ENCODE data around the gene CENPM. TPM values are rescaled to one million over a fixed set of nuclear protein-coding genes. Genes with fewer than 3 reads are reported as not detected.
"Not testable (repeated sequence)": the region's sequence is repeated elsewhere in the genome, so short reads cannot be mapped to it uniquely, and the experiment has no call there.

The CENPM gene
- polyA plus RNA-seq, 1 of the 3 experiments (the other 2 are of a cell fraction), result 15.6 TPM

DNA sequence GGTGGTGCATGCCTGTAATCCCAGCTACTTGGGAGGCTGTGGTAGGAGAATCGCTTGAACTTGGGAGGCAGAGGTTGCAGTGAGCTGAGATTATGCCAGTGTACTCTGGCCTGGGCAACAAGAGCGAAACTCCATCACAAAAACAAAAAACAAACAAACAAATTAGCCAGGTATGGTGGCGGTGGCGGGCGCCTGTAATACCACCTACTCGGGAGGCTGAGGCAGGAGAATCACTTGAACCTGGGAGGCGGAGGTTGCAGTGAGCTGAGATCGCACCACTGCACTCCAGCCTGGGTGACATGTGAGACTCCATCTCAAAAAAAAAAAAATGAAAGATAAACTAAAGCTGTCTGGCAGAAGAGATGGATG, 2.0 kb upstream of the CENPM start:
- H3K4me2 ChIP-seq; DNase-seq; H3K79me2 ChIP-seq (ENCODE audit: insufficient read depth); H3K27ac ChIP-seq (ENCODE audit: low read depth in 2 of 2, low read length in 1 of 2); H3F3A ChIP-seq (replicated peaks; ENCODE audit: insufficient read depth); H3K36me3 ChIP-seq (replicated peaks in 1 of 2; ENCODE audit: control insufficient read depth in 1 of 2, insufficient read depth in 2 of 2, low read length in 1 of 2); H3K9me3 ChIP-seq; H3K27me3 ChIP-seq (ENCODE audit: insufficient read depth); H4K20me1 ChIP-seq (ENCODE audit: insufficient read depth); H3K9ac ChIP-seq; CTCF ChIA-PET; H3K9me2 ChIP-seq; H3K4me3 ChIP-seq (ENCODE audit: low read depth in 2 of 2, low read length in 1 of 2); H2AFZ ChIP-seq (ENCODE audit: low read depth): not testable (repeated sequence)
- WGBS (ENCODE audit: low lambda C conversion rate), result 82% methylated on average over 8 of the region's 8 CpGs
- peaks cover 0 to 27% of the 10 kb centered on the region in 2 experiments; a peak in 1 of 4 replicates for H3K4me1 ChIP-seq (ENCODE audit: control insufficient read depth in 1 of 2, insufficient read depth in 2 of 2, low read depth in 1 of 2, low read length in 1 of 2)
- POLR2A ChIA-PET, result interaction anchor here (1.1 kb wide), 1 partner anchor 142 kb away, joined by 3 read pairs; the partner anchor contains the start of gene NDUFA6

DNA sequence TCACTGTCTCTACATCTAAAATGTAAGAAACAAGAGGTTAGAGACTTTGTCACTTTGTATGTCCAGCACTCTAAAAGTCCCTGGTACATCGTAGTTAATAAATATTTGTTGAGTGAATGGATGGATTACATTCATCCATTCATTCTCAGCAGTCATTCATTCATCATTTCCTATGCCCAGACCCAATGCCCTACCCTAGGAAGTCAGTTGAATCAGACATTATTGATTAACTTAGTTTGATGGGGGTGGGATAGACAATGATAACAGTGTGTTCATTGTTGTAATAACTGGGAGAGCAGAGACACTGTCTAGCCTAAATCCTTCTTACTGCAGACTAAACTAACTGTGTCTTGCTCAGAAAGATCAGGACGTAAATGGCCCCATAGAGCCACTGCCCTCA, 1.2 kb upstream of the CENPM start:
- Histone ChIP-seq H3K9ac (no peak overlapping the region), H3K4me3 (ENCODE audit: low read depth in 2 of 2, low read length in 1 of 2) (no peak overlapping the region), H2AFZ (ENCODE audit: low read depth) (no peak overlapping the region), H3K27ac (ENCODE audit: low read depth in 2 of 2, low read length in 1 of 2) (no peak overlapping the region), H3F3A (replicated peaks; ENCODE audit: insufficient read depth) (no peaks in the 10 kb centered on the region), H4K20me1 (ENCODE audit: insufficient read depth) (no peaks in the 10 kb centered on the region), H3K4me1 (ENCODE audit: control insufficient read depth in 1 of 2, insufficient read depth in 2 of 2, low read depth in 1 of 2, low read length in 1 of 2) (peaks cover 0 to 27% of the 10 kb centered on the region in 2 experiments; a peak in 1 of 4 replicates), H3K9me3 (no peaks in the 10 kb centered on the region), H3K9me2 (no peaks in the 10 kb centered on the region), H3K36me3 (replicated peaks in 1 of 2; ENCODE audit: control insufficient read depth in 1 of 2, insufficient read depth in 2 of 2, low read length in 1 of 2) (no peaks in the 10 kb centered on the region), H3K27me3 (ENCODE audit: insufficient read depth) (no peaks in the 10 kb centered on the region), H3K79me2 (ENCODE audit: insufficient read depth) (peaks cover 6% of the 10 kb centered on the region; the same call in 1 of the 2 replicates), H3K4me2 (no peak overlapping the region)
- TF ChIP-seq GABPA (IDR thresholded peaks at IDR 0.05; ENCODE audit: low read depth), result no peak
- TF ChIP-seq, protein P1, sequence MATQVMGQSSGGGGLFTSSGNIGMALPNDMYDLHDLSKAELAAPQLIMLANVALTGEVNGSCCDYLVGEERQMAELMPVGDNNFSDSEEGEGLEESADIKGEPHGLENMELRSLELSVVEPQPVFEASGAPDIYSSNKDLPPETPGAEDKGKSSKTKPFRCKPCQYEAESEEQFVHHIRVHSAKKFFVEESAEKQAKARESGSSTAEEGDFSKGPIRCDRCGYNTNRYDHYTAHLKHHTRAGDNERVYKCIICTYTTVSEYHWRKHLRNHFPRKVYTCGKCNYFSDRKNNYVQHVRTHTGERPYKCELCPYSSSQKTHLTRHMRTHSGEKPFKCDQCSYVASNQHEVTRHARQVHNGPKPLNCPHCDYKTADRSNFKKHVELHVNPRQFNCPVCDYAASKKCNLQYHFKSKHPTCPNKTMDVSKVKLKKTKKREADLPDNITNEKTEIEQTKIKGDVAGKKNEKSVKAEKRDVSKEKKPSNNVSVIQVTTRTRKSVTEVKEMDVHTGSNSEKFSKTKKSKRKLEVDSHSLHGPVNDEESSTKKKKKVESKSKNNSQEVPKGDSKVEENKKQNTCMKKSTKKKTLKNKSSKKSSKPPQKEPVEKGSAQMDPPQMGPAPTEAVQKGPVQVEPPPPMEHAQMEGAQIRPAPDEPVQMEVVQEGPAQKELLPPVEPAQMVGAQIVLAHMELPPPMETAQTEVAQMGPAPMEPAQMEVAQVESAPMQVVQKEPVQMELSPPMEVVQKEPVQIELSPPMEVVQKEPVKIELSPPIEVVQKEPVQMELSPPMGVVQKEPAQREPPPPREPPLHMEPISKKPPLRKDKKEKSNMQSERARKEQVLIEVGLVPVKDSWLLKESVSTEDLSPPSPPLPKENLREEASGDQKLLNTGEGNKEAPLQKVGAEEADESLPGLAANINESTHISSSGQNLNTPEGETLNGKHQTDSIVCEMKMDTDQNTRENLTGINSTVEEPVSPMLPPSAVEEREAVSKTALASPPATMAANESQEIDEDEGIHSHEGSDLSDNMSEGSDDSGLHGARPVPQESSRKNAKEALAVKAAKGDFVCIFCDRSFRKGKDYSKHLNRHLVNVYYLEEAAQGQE (IDR thresholded peaks at IDR 0.05; ENCODE audit: low read depth, low read length), result no peak
- no peak for TF ChIP-seq NRF1 (IDR thresholded peaks at IDR 0.05; ENCODE audit: low read depth, low read length)
- TF ChIP-seq YY1 (IDR thresholded peaks at IDR 0.05; ENCODE audit: low read depth), result no peak
- no peak for TF ChIP-seq MXI1 (IDR thresholded peaks at IDR 0.05; ENCODE audit: low read depth, low read length)
- no peak for TF ChIP-seq TCF12 (IDR thresholded peaks at IDR 0.05)
- no peak for TF ChIP-seq ELF1 (IDR thresholded peaks at IDR 0.05)
- TF ChIP-seq, protein P2, sequence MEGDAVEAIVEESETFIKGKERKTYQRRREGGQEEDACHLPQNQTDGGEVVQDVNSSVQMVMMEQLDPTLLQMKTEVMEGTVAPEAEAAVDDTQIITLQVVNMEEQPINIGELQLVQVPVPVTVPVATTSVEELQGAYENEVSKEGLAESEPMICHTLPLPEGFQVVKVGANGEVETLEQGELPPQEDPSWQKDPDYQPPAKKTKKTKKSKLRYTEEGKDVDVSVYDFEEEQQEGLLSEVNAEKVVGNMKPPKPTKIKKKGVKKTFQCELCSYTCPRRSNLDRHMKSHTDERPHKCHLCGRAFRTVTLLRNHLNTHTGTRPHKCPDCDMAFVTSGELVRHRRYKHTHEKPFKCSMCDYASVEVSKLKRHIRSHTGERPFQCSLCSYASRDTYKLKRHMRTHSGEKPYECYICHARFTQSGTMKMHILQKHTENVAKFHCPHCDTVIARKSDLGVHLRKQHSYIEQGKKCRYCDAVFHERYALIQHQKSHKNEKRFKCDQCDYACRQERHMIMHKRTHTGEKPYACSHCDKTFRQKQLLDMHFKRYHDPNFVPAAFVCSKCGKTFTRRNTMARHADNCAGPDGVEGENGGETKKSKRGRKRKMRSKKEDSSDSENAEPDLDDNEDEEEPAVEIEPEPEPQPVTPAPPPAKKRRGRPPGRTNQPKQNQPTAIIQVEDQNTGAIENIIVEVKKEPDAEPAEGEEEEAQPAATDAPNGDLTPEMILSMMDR (IDR thresholded peaks at IDR 0.05), result no peak
- TF ChIP-seq FOXJ3 (CRISPR knock-in tag; IDR thresholded peaks at IDR 0.05), result no peak
- TF ChIP-seq, protein P3, sequence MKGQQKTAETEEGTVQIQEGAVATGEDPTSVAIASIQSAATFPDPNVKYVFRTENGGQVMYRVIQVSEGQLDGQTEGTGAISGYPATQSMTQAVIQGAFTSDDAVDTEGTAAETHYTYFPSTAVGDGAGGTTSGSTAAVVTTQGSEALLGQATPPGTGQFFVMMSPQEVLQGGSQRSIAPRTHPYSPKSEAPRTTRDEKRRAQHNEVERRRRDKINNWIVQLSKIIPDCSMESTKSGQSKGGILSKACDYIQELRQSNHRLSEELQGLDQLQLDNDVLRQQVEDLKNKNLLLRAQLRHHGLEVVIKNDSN (IDR thresholded peaks at IDR 0.05; ENCODE audit: borderline replicate concordance, low read depth), result no peak
- TF ChIP-seq RCOR1 (IDR thresholded peaks at IDR 0.05; ENCODE audit: low read length), result no peak
- TF ChIP-seq TAF1 (IDR thresholded peaks at IDR 0.05; ENCODE audit: borderline replicate concordance, low read depth, low read length), result no peak
- no peak for TF ChIP-seq SIN3A (IDR thresholded peaks at IDR 0.05; ENCODE audit: borderline replicate concordance, low read depth, low read length)
- no peak for TF ChIP-seq RAD21 (IDR thresholded peaks at IDR 0.05; ENCODE audit: low read length)
- TF ChIP-seq TEAD4 (IDR thresholded peaks at IDR 0.05; ENCODE audit: borderline replicate concordance, insufficient read depth), result no peak
- TF ChIP-seq SMC3 (IDR thresholded peaks at IDR 0.05; ENCODE audit: low read depth, low read length), result no peak
- TF ChIP-seq, protein P4, sequence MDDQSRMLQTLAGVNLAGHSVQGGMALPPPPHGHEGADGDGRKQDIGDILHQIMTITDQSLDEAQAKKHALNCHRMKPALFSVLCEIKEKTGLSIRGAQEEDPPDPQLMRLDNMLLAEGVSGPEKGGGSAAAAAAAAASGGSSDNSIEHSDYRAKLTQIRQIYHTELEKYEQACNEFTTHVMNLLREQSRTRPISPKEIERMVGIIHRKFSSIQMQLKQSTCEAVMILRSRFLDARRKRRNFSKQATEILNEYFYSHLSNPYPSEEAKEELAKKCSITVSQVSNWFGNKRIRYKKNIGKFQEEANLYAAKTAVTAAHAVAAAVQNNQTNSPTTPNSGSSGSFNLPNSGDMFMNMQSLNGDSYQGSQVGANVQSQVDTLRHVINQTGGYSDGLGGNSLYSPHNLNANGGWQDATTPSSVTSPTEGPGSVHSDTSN (IDR thresholded peaks at IDR 0.05), result no peak
- no peak for TF ChIP-seq EZH2phosphoT487 (IDR thresholded peaks at IDR 0.05; ENCODE audit: borderline replicate concordance, low read depth)
- TF ChIP-seq RFX5 (IDR thresholded peaks at IDR 0.05; ENCODE audit: low read length), result no peak
- TF ChIP-seq, protein P5, sequence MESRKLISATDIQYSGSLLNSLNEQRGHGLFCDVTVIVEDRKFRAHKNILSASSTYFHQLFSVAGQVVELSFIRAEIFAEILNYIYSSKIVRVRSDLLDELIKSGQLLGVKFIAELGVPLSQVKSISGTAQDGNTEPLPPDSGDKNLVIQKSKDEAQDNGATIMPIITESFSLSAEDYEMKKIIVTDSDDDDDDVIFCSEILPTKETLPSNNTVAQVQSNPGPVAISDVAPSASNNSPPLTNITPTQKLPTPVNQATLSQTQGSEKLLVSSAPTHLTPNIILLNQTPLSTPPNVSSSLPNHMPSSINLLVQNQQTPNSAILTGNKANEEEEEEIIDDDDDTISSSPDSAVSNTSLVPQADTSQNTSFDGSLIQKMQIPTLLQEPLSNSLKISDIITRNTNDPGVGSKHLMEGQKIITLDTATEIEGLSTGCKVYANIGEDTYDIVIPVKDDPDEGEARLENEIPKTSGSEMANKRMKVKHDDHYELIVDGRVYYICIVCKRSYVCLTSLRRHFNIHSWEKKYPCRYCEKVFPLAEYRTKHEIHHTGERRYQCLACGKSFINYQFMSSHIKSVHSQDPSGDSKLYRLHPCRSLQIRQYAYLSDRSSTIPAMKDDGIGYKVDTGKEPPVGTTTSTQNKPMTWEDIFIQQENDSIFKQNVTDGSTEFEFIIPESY (IDR thresholded peaks at IDR 0.05; ENCODE audit: borderline replicate concordance, low read depth), result no peak
- CTCF ChIA-PET, result no interaction called here
- POLR2A ChIA-PET, result no interaction called here
- 100% methylated on average over 2 of the region's 2 CpGs for WGBS (ENCODE audit: low lambda C conversion rate)
- no peak for DNase-seq
